GM13977 (cell line): ENCODE measurements around the gene MAB21L3.
A peak's percentile ranks its signal among the peaks of the same experiment; 100 is the strongest.

ENCODE experiments used
- DNase-seq: peaks from one replicate; pipeline ENCODE4 v3.0.0; 2012; ENCODE audit warnings: low spot score
- in situ Hi-C: fragments of 300-500 bp; cut with MboI; formaldehyde crosslinking; loops from one replicate; pipeline ENCODE4 v1.12.0; 2022; ENCODE audit warnings: low sequenced_read_pairs, low pct_unique_long_range_greater_than_20kb, mixed read lengths, inconsistent platforms; ENCODE audit not compliant: unreplicated experiment
- TF ChIP-seq, protein P1 (sequence below): IDR thresholded peaks from 2 replicates; pipeline ENCODE4 v1.5.1; 2012; ENCODE audit warnings: mild to moderate bottlenecking, control low read depth; ENCODE audit not compliant: insufficient read depth; ENCODE audit errors: extremely low read depth, missing control alignments

The MAB21L3 gene

DNA sequence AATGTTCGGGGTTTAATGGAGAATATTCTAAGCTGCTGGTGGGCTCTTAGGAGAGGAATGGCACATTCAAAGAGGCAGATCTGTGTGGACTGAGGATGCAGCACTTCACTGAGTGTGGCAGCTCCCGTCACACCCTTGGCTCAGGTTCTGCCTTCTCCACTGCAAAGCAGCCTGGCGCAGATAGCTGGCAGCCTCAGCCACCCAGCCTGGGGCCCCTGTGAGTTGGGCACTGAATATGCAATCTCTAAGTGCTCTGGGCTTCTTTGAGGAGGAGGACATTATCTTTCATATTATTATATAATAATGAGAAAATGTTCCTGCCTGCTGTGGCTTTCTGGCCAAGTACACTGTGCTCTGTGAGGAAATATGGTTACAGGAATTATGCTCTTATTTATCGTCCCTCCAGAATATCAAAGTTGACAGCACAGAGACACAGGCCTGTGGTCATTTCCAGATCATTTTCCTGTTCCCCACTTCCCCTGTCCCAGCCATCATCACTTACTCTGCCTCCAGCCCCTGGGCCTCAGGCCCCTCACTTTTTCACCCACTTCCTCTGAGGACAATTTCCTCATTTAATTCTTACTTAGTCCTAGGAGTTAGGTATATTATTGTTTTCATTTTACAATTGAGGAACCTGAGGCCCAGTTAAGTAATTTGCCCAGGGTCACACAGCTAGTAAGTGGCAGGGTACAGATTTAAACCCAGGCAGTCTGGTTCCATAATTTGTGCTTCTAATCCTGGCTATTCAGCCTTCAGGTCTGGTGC lies 53.6 kb downstream of the MAB21L3 start:
- TF ChIP-seq, protein P1, sequence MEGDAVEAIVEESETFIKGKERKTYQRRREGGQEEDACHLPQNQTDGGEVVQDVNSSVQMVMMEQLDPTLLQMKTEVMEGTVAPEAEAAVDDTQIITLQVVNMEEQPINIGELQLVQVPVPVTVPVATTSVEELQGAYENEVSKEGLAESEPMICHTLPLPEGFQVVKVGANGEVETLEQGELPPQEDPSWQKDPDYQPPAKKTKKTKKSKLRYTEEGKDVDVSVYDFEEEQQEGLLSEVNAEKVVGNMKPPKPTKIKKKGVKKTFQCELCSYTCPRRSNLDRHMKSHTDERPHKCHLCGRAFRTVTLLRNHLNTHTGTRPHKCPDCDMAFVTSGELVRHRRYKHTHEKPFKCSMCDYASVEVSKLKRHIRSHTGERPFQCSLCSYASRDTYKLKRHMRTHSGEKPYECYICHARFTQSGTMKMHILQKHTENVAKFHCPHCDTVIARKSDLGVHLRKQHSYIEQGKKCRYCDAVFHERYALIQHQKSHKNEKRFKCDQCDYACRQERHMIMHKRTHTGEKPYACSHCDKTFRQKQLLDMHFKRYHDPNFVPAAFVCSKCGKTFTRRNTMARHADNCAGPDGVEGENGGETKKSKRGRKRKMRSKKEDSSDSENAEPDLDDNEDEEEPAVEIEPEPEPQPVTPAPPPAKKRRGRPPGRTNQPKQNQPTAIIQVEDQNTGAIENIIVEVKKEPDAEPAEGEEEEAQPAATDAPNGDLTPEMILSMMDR, result no peak
- in situ Hi-C loops, result no loop called here
- no peak for DNase-seq

DNA sequence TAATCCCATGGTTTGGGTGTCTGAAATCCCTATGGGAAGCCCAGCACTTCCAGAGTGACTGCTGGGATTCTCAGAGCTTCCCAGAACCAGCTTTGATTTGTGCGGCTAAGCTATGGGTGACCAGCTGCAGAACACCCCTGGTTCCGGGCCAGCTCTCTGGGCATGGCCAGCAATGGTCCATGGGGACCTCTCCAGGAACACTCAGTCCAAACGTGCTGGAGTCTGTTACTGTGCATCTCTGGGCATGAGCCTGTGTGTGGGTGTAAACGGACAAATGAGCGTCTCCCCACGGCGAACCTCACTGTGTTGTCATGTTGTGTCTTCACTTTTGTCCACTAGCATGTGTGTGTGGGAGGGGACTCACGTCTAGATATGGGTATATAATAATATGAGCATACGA lies 54.4 kb downstream of the MAB21L3 start:
- TF ChIP-seq, protein P1, result no peak
- in situ Hi-C loops, result no loop called here
- no peak for DNase-seq

DNA sequence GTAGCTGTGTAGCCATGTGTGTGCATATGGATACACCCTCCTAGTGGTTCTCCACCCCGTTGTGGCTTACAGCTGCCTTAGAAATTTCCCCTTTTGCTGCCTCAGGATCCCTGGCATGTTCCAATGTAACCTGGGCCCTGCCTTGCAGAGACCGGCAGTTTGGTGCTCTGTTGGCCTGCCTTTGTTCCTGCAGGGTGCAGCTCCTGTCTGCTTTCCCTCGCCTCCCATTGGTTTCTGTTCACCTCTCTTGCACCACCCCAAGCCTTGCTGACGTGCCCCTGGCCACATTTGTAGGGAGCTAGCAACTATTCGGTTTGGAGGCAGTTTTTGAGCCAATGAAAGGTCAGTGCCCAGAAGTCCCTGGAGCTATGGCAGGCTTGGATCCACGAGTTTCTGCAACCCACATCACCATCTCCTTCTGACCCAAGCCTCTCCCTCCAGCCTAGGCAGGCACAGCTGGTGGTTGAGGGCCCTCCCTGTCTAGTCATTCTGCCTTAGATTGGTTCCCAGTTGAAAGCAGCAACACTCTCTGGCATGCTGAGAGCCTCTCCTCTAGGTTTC lies 54.9 kb downstream of the MAB21L3 start:
- no peak for DNase-seq
- in situ Hi-C loops, result no loop called here
- TF ChIP-seq, protein P1, result no peak

DNA sequence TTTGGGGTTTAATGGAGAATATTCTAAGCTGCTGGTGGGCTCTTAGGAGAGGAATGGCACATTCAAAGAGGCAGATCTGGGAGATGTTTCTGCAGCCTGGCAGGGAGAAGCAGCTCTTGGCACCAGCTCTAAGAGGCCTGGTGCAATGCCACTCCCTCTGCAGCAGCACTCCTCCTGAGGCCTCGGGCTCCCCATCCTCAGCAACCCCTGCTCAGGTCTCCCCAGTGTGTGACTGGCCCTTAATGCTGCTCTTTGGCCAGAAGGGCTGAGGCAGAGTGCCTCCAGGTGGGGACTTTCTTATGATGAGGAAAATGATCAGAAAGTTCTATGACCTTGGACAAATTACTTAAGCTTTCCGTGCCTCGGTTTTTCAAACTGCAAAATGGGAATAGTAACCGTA lies 55.5 kb downstream of the MAB21L3 start:
- no peak for DNase-seq
- in situ Hi-C loops, result no loop called here
- TF ChIP-seq, protein P1, result no peak

DNA sequence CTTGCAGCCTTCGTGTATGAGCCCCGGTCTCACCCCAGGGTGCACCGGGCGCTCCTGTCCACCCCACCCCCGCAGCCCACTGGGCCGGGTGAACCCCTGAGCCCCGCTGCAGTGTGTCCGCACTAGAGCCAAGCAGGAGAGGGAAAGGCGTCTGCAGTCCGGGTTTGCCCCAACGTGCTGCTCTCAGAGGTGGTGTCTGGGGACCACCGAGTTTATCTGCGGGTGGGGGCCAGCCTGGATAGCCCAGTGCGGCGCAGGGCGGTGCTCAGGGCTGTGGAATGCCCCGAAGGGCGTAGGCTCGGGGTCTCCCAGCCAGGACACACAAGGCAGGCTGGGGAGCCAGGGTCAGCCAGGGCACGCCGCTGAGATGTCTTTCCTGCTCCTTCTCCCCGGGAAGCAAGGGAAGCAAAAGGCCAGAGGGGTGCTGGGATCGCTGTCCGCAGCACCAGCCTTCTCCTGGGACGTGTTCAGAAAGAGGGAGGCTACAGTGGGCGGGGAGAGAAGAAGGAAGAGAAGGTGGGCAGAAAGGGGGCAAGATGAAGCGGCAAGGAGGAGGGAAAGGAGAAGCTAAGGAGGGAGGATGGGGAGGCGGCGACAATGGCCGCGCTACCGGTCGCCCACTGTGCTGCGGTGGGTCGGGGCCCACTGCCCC lies 56.6 kb downstream of the MAB21L3 start:
- in situ Hi-C loops, result no loop called here
- TF ChIP-seq, protein P1, result no peak
- DNase-seq, result no peak

DNA sequence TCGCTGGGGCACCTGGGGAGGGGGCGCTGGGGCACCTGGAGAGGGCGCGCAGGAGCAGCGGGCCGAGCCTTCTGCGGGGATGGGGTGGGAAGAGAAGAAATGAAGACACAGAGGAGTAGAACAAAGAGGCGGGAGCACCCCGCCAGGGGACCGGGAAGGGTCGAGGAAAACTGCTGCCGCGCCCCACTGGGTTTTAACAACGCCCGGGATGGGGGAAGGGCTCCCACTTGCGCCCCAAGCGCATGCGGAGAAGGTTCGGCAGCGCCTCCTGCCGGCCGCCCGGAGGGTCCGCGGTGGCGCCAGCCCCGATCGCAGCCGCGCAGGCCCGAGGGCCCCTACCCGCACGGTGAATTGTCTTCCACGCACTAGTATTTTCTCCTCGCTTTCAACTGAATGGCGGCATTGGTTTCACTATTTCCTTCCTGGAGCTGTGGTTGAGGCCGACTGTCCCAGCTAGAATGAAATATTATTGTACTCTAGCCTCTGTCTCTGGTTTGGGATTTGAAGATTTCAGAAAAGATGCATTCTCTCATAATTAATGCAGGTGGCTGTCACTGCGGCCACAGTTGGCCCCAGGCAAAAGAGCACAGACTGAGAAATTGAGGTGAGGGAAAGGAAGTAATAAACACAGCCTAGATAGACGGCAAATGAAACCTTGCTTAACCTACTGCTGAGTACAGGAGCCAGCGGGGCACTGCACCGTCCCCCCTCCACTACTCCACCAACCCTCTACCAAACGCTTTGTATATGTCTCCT lies 57.3 kb downstream of the MAB21L3 start:
- TF ChIP-seq, protein P1, result peak; percentile 96
- DNase-seq, result peak; percentile 85
- in situ Hi-C loops, result no loop called here
